ENCODE measurements around the gene LCN12.
A peak's percentile ranks its signal among the peaks of the same experiment; 100 is the strongest.

Gene LCN12

GRCh38 chr9:136927343-136928271 lies 24.5 kb upstream of the LCN12 start:
- DNase-seq (ENCODE audit: low spot score) = no peak

GRCh38 chr9:136928591-136928990 lies 23.5 kb upstream of the LCN12 start:
- no peak for DNase-seq (ENCODE audit: low spot score)

GRCh38 chr9:136930014-136930413 lies 22.1 kb upstream of the LCN12 start:
- no peak for DNase-seq (ENCODE audit: low spot score)

GRCh38 chr9:136931611-136932130 lies 20.4 kb upstream of the LCN12 start:
- DNase-seq (ENCODE audit: low spot score) = no peak

GRCh38 chr9:136934277-136934676 lies 17.8 kb upstream of the LCN12 start:
- DNase-seq (ENCODE audit: low spot score) = no peak

GRCh38 chr9:136935651-136936050 lies 16.4 kb upstream of the LCN12 start:
- DNase-seq (ENCODE audit: low spot score) = no peak

- no peak for DNase-seq (ENCODE audit: low spot score)
These were observed 15.4 kb upstream of the LCN12 start for GRCh38 chr9:136936645-136937170.

GRCh38 chr9:136937186-136938001 lies 14.7 kb upstream of the LCN12 start:
- no peak for DNase-seq (ENCODE audit: low spot score)

GRCh38 chr9:136939431-136939995 lies 12.6 kb upstream of the LCN12 start:
- no peak for DNase-seq (ENCODE audit: low spot score)

- no peak for DNase-seq (ENCODE audit: low spot score)
These were observed 12.0 kb upstream of the LCN12 start for GRCh38 chr9:136939996-136940525.

- no peak for DNase-seq (ENCODE audit: low spot score)
These were observed 11.4 kb upstream of the LCN12 start for GRCh38 chr9:136940526-136941230.

- no peak for DNase-seq (ENCODE audit: low spot score)
These were observed 10.6 kb upstream of the LCN12 start for GRCh38 chr9:136941231-136942111.

GRCh38 chr9:136942112-136942880 lies 9.8 kb upstream of the LCN12 start:
- no peak for DNase-seq (ENCODE audit: low spot score)

- DNase-seq (ENCODE audit: low spot score) = no peak
These were observed 9.2 kb upstream of the LCN12 start for GRCh38 chr9:136942881-136943230.

- DNase-seq (ENCODE audit: low spot score) = no peak
These were observed 8.5 kb upstream of the LCN12 start for GRCh38 chr9:136943291-136944211.

- no peak for DNase-seq (ENCODE audit: low spot score)
These were observed 7.9 kb upstream of the LCN12 start for GRCh38 chr9:136944212-136944518.

- peak; percentile 98 for DNase-seq (ENCODE audit: low spot score)
These were observed 7.3 kb upstream of the LCN12 start, which contains the start of the genes C8G and FBXW5 for GRCh38 chr9:136944519-136945332. Gene C8G (plus strand): TSS chr9:136945243. CDS start chr9:136945321, 78 bp downstream. Gene FBXW5 (minus strand): TSS chr9:136944738. CDS start chr9:136944083, 655 bp downstream.
